Astrocyte (in vitro differentiated cells and primary cell): ENCODE measurements around the gene FUOM.

Source experiments
- CTCF ChIP-seq: IDR thresholded peaks from 2 replicates; pipeline ENCODE4 v1.5.1; 2011; ENCODE audit warnings: low read depth, mild to moderate bottlenecking, inconsistent platforms, low read length, moderate library complexity; ENCODE audit not compliant: insufficient read depth
- EZH2 ChIP-seq: IDR thresholded peaks from 2 replicates; pipeline ENCODE4 v1.6.1; 2012; ENCODE audit warnings: mild to moderate bottlenecking, low read length, inconsistent platforms; ENCODE audit not compliant: insufficient read depth

GRCh38 chr10:133328358-133329343 is 29.2 kb downstream of the FUOM start:
- TF ChIP-seq CTCF (no peak), EZH2 (no peak)
